ENCODE data around the gene SMIM17. TPM values are rescaled to one million over a fixed set of nuclear protein-coding genes. Genes with fewer than 3 reads are reported as not detected.

Gene SMIM17
- total and polyA plus RNA-seq, 2 of the 13 experiments (the other 11 are each of a cell fraction or from before 2014, with no cell fraction given): 0.21 to 0.53 TPM

DNA sequence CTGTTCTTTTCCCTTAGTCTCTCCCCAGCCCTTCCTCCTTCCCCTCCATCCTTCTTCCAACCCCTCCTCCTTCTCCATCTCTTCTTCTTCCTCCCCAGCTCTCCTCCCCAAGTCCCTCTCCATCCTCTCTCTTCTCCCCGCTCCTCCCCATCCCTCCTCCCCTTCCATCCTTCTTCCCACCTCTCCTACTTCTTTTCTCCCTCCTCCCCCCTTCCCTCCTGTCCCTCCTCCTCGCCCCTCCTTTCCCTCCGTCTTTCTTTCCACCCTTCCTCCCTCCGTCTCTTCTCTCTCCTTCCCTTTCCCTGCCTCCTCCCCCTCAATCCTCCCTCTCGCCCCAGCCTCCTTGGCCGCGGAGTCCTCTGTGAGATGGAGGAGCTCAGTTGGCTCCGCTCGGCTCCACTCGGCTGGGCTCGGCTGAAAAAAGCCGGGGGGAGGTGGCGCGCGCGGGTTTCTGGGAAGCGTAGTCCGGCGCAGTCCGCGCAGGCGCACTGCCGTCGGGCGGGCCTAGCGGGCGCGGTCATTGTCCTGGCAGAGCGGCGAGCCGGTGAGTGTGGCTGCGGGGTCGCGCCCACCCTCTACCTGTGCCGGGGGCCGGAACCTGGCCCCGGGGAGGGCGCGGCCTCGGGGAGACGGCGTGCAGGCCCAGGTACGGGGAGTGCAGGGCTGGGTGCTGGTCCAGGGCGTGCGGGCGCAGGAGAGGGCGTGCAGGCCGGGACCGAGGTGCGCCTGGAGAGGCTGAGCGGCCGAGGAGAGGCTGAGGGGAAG lies 48.0 kb upstream of the SMIM17 start, which contains the start of gene ZNF71 (continued):
- no peak for TF ChIP-seq GABPA (IDR thresholded peaks at IDR 0.05; ENCODE audit: low read depth, low read length)
- 0 out of 2 replicates have a peak, but pooled peaks have one; percentile 41 for TF ChIP-seq GABPA (CRISPR knock-in tag; IDR thresholded peaks at IDR 0.05; ENCODE audit: low read depth)
- TF ChIP-seq, protein P1, sequence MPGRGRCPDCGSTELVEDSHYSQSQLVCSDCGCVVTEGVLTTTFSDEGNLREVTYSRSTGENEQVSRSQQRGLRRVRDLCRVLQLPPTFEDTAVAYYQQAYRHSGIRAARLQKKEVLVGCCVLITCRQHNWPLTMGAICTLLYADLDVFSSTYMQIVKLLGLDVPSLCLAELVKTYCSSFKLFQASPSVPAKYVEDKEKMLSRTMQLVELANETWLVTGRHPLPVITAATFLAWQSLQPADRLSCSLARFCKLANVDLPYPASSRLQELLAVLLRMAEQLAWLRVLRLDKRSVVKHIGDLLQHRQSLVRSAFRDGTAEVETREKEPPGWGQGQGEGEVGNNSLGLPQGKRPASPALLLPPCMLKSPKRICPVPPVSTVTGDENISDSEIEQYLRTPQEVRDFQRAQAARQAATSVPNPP (CRISPR knock-in tag; IDR thresholded peaks at IDR 0.05): no peak
- TF ChIP-seq, protein P2, sequence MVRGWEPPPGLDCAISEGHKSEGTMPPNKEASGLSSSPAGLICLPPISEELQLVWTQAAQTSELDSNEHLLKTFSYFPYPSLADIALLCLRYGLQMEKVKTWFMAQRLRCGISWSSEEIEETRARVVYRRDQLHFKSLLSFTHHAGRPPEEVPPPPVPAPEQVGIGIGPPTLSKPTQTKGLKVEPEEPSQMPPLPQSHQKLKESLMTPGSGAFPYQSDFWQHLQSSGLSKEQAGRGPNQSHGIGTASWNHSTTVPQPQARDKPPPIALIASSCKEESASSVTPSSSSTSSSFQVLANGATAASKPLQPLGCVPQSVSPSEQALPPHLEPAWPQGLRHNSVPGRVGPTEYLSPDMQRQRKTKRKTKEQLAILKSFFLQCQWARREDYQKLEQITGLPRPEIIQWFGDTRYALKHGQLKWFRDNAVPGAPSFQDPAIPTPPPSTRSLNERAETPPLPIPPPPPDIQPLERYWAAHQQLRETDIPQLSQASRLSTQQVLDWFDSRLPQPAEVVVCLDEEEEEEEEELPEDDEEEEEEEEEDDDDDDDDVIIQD (CRISPR knock-in tag; IDR thresholded peaks at IDR 0.05; ENCODE audit: low read depth): peak; percentile 12; the same call in 1 of the 2 replicates
- TF ChIP-seq, protein P3, sequence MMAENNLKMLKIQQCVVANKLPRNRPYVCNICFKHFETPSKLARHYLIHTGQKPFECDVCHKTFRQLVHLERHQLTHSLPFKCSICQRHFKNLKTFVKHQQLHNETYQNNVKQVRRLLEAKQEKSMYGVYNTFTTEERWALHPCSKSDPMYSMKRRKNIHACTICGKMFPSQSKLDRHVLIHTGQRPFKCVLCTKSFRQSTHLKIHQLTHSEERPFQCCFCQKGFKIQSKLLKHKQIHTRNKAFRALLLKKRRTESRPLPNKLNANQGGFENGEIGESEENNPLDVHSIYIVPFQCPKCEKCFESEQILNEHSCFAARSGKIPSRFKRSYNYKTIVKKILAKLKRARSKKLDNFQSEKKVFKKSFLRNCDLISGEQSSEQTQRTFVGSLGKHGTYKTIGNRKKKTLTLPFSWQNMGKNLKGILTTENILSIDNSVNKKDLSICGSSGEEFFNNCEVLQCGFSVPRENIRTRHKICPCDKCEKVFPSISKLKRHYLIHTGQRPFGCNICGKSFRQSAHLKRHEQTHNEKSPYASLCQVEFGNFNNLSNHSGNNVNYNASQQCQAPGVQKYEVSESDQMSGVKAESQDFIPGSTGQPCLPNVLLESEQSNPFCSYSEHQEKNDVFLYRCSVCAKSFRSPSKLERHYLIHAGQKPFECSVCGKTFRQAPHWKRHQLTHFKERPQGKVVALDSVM (CRISPR knock-in tag; IDR thresholded peaks at IDR 0.05): peak; percentile 94
- TF ChIP-seq CCDC6 (CRISPR knock-in tag; IDR thresholded peaks at IDR 0.05): peak; percentile 56; the same call in 1 of the 2 replicates
- TF ChIP-seq YEATS2 (CRISPR knock-in tag; IDR thresholded peaks at IDR 0.05; ENCODE audit: borderline replicate concordance): 0 out of 2 replicates have a peak, but pooled peaks have one; percentile 53
- 0 out of 2 replicates have a peak, but pooled peaks have one; percentile 48 for TF ChIP-seq ZNF670 (CRISPR knock-in tag; IDR thresholded peaks at IDR 0.05; ENCODE audit: borderline replicate concordance)
- TF ChIP-seq, protein P4, sequence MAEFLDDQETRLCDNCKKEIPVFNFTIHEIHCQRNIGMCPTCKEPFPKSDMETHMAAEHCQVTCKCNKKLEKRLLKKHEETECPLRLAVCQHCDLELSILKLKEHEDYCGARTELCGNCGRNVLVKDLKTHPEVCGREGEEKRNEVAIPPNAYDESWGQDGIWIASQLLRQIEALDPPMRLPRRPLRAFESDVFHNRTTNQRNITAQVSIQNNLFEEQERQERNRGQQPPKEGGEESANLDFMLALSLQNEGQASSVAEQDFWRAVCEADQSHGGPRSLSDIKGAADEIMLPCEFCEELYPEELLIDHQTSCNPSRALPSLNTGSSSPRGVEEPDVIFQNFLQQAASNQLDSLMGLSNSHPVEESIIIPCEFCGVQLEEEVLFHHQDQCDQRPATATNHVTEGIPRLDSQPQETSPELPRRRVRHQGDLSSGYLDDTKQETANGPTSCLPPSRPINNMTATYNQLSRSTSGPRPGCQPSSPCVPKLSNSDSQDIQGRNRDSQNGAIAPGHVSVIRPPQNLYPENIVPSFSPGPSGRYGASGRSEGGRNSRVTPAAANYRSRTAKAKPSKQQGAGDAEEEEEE (CRISPR knock-in tag; IDR thresholded peaks at IDR 0.05; ENCODE audit: borderline replicate concordance): no peak
- TF ChIP-seq NCOA2 (CRISPR knock-in tag; IDR thresholded peaks at IDR 0.05): 0 out of 2 replicates have a peak, but pooled peaks have one; percentile 21
- no peak for TF ChIP-seq HOXA7 (CRISPR knock-in tag; IDR thresholded peaks at IDR 0.05)
- no peak for TF ChIP-seq ZNF652 (CRISPR knock-in tag; IDR thresholded peaks at IDR 0.05; ENCODE audit: borderline replicate concordance, low read depth)
- peak; percentile 83 for TF ChIP-seq TAF1 (CRISPR knock-in tag; IDR thresholded peaks at IDR 0.05)
- TF ChIP-seq THAP11 (CRISPR knock-in tag; IDR thresholded peaks at IDR 0.05): peak; percentile 98
- 0 out of 2 replicates have a peak, but pooled peaks have one; percentile 52 for TF ChIP-seq ZNF616 (CRISPR knock-in tag; IDR thresholded peaks at IDR 0.05; ENCODE audit: low read depth)
- TF ChIP-seq, protein P5, sequence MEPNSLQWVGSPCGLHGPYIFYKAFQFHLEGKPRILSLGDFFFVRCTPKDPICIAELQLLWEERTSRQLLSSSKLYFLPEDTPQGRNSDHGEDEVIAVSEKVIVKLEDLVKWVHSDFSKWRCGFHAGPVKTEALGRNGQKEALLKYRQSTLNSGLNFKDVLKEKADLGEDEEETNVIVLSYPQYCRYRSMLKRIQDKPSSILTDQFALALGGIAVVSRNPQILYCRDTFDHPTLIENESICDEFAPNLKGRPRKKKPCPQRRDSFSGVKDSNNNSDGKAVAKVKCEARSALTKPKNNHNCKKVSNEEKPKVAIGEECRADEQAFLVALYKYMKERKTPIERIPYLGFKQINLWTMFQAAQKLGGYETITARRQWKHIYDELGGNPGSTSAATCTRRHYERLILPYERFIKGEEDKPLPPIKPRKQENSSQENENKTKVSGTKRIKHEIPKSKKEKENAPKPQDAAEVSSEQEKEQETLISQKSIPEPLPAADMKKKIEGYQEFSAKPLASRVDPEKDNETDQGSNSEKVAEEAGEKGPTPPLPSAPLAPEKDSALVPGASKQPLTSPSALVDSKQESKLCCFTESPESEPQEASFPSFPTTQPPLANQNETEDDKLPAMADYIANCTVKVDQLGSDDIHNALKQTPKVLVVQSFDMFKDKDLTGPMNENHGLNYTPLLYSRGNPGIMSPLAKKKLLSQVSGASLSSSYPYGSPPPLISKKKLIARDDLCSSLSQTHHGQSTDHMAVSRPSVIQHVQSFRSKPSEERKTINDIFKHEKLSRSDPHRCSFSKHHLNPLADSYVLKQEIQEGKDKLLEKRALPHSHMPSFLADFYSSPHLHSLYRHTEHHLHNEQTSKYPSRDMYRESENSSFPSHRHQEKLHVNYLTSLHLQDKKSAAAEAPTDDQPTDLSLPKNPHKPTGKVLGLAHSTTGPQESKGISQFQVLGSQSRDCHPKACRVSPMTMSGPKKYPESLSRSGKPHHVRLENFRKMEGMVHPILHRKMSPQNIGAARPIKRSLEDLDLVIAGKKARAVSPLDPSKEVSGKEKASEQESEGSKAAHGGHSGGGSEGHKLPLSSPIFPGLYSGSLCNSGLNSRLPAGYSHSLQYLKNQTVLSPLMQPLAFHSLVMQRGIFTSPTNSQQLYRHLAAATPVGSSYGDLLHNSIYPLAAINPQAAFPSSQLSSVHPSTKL (CRISPR knock-in tag; IDR thresholded peaks at IDR 0.05): 0 out of 2 replicates have a peak, but pooled peaks have one; percentile 10
- TF ChIP-seq, protein P6, sequence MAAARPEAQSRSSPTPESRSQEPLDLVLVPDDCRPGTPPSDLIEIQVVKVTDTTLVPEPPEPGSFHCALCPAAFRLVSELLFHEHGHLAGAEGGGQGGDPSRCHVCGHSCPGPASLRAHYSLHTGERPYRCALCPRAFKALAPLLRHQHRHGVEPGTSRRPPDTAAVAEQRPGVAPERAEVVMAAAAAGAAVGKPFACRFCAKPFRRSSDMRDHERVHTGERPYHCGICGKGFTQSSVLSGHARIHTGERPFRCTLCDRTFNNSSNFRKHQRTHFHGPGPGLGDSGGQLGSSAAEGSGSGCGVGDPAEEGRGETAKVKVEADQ (CRISPR knock-in tag; IDR thresholded peaks at IDR 0.05; ENCODE audit: borderline replicate concordance): peak; percentile 91

Data from HepG2 (cell line).